ENCODE measurements around the gene BTBD7. TPM values are rescaled to one million over a fixed set of nuclear protein-coding genes. Genes with fewer than 3 reads are reported as not detected.

The BTBD7 gene
- total RNA-seq, 1 donor from 2014 or later = 45.9 TPM

- no peak for DNase-seq (ENCODE audit: extremely low spot score, unreplicated experiment)
- TF ChIP-seq CTCF (IDR thresholded peaks at IDR 0.05) = no peak
- Mint-ChIP-seq H3K36me3 (ENCODE audit: unreplicated experiment) (no peaks in the 10 kb centered on the region), H3K9me3 (ENCODE audit: unreplicated experiment) (no peaks in the 10 kb centered on the region), H3K4me1 (ENCODE audit: unreplicated experiment) (peaks cover 35% of the 10 kb centered on the region), H3K27ac (ENCODE audit: unreplicated experiment) (no peak overlapping the region), H3K4me3 (ENCODE audit: unreplicated experiment) (peak overlapping the region; percentile 93), H3K27me3 (ENCODE audit: unreplicated experiment) (no peaks in the 10 kb centered on the region)
Observed at GRCh38 chr14:93330609-93331000, 2.2 kb downstream of the BTBD7 start.

- H3K36me3 Mint-ChIP-seq (ENCODE audit: unreplicated experiment) = no peaks in the 10 kb centered on the region
- H3K27me3 Mint-ChIP-seq (ENCODE audit: unreplicated experiment) = no peaks in the 10 kb centered on the region
- peak overlapping the region; percentile 45 for H3K27ac Mint-ChIP-seq (ENCODE audit: unreplicated experiment)
Observed at GRCh38 chr14:93329965-93330608, 2.7 kb downstream of the BTBD7 start.

GRCh38 chr14:93328546-93328945 is 4.3 kb downstream of the BTBD7 start:
- Mint-ChIP-seq H3K27me3 (ENCODE audit: unreplicated experiment) (no peaks in the 10 kb centered on the region), H3K9me3 (ENCODE audit: unreplicated experiment) (no peaks in the 10 kb centered on the region), H3K36me3 (ENCODE audit: unreplicated experiment) (peaks cover 4% of the 10 kb centered on the region), H3K4me1 (ENCODE audit: unreplicated experiment) (peaks cover 29% of the 10 kb centered on the region), H3K4me3 (ENCODE audit: unreplicated experiment) (no peak overlapping the region), H3K27ac (ENCODE audit: unreplicated experiment) (no peak overlapping the region)
- TF ChIP-seq CTCF (IDR thresholded peaks at IDR 0.05) = no peak
- DNase-seq (ENCODE audit: extremely low spot score, unreplicated experiment) = no peak

More at GRCh38 chr14:93329965-93330608, 2.7 kb downstream of the BTBD7 start:
- no peak for DNase-seq (ENCODE audit: extremely low spot score, unreplicated experiment)
- no peak for TF ChIP-seq CTCF (IDR thresholded peaks at IDR 0.05)
- no peaks in the 10 kb centered on the region for H3K9me3 Mint-ChIP-seq (ENCODE audit: unreplicated experiment)
- peaks cover 35% of the 10 kb centered on the region for H3K4me1 Mint-ChIP-seq (ENCODE audit: unreplicated experiment)
- H3K4me3 Mint-ChIP-seq (ENCODE audit: unreplicated experiment) = no peak overlapping the region

GRCh38 chr14:93326196-93326595 is 6.6 kb downstream of the BTBD7 start:
- Mint-ChIP-seq H3K9me3 (ENCODE audit: unreplicated experiment) (no peaks in the 10 kb centered on the region), H3K27ac (ENCODE audit: unreplicated experiment) (no peak overlapping the region), H3K36me3 (ENCODE audit: unreplicated experiment) (peaks cover 4% of the 10 kb centered on the region), H3K27me3 (ENCODE audit: unreplicated experiment) (no peaks in the 10 kb centered on the region), H3K4me3 (ENCODE audit: unreplicated experiment) (no peak overlapping the region), H3K4me1 (ENCODE audit: unreplicated experiment) (peaks cover 22% of the 10 kb centered on the region)
- TF ChIP-seq CTCF (IDR thresholded peaks at IDR 0.05) = no peak
- no peak for DNase-seq (ENCODE audit: extremely low spot score, unreplicated experiment)

- H3K36me3 Mint-ChIP-seq (ENCODE audit: unreplicated experiment) = peaks cover 4% of the 10 kb centered on the region
- H3K27ac Mint-ChIP-seq (ENCODE audit: unreplicated experiment) = no peak overlapping the region
- no peak for DNase-seq (ENCODE audit: extremely low spot score, unreplicated experiment)
- no peak for TF ChIP-seq CTCF (IDR thresholded peaks at IDR 0.05)
- no peaks in the 10 kb centered on the region for H3K9me3 Mint-ChIP-seq (ENCODE audit: unreplicated experiment)
- peaks cover 22% of the 10 kb centered on the region for H3K4me1 Mint-ChIP-seq (ENCODE audit: unreplicated experiment)
- no peaks in the 10 kb centered on the region for H3K27me3 Mint-ChIP-seq (ENCODE audit: unreplicated experiment)
- no peak overlapping the region for H3K4me3 Mint-ChIP-seq (ENCODE audit: unreplicated experiment)
Observed at GRCh38 chr14:93323600-93324174, 9.1 kb downstream of the BTBD7 start.

All from osteocyte (in vitro differentiated cells).